ENCODE measurements around the gene PNPLA5.

PNPLA5 gene

GRCh38 chr22:43917521-43917920 lies 25.7 kb upstream of the PNPLA5 start:
- ATAC-seq: no peak
- TF ChIP-seq PATZ1 (CRISPR knock-in tag; IDR thresholded peaks at IDR 0.05; ENCODE audit: borderline replicate concordance): no peak
- no peak for TF ChIP-seq PPARA (CRISPR knock-in tag; IDR thresholded peaks at IDR 0.05; ENCODE audit: borderline replicate concordance)
- no peak for TF ChIP-seq POU6F1 (CRISPR knock-in tag; IDR thresholded peaks at IDR 0.05; ENCODE audit: borderline replicate concordance, low read depth)
- no peak for TF ChIP-seq TOX (CRISPR knock-in tag; IDR thresholded peaks at IDR 0.05; ENCODE audit: borderline replicate concordance)
- TF ChIP-seq ISL1 (CRISPR knock-in tag; IDR thresholded peaks at IDR 0.05): no peak
- TF ChIP-seq ARNTL (CRISPR knock-in tag; IDR thresholded peaks at IDR 0.05; ENCODE audit: borderline replicate concordance, low read depth): no peak
- no peak for TF ChIP-seq ZNF70 (CRISPR knock-in tag; IDR thresholded peaks at IDR 0.05)
- TF ChIP-seq CREB5 (CRISPR knock-in tag; IDR thresholded peaks at IDR 0.05; ENCODE audit: low read depth): no peak
- no peak for TF ChIP-seq GLIS3 (CRISPR knock-in tag; IDR thresholded peaks at IDR 0.05)
- no peak for TF ChIP-seq TSHZ2 (CRISPR knock-in tag; IDR thresholded peaks at IDR 0.05)
- no peak for TF ChIP-seq SNAI2 (CRISPR knock-in tag; IDR thresholded peaks at IDR 0.05)
- no peak for TF ChIP-seq ZNF8 (CRISPR knock-in tag; IDR thresholded peaks at IDR 0.05)
- TF ChIP-seq, protein P1, sequence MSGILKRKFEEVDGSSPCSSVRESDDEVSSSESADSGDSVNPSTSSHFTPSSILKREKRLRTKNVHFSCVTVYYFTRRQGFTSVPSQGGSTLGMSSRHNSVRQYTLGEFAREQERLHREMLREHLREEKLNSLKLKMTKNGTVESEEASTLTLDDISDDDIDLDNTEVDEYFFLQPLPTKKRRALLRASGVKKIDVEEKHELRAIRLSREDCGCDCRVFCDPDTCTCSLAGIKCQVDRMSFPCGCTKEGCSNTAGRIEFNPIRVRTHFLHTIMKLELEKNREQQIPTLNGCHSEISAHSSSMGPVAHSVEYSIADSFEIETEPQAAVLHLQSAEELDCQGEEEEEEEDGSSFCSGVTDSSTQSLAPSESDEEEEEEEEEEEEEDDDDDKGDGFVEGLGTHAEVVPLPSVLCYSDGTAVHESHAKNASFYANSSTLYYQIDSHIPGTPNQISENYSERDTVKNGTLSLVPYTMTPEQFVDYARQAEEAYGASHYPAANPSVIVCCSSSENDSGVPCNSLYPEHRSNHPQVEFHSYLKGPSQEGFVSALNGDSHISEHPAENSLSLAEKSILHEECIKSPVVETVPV (CRISPR knock-in tag; IDR thresholded peaks at IDR 0.05): no peak
- no peak for TF ChIP-seq ESRRG (CRISPR knock-in tag; IDR thresholded peaks at IDR 0.05)
- TF ChIP-seq OSR1 (CRISPR knock-in tag; IDR thresholded peaks at IDR 0.05): no peak
- TF ChIP-seq ZC3H10 (CRISPR knock-in tag; IDR thresholded peaks at IDR 0.05): no peak
- TF ChIP-seq ZFP30 (CRISPR knock-in tag; IDR thresholded peaks at IDR 0.05): no peak
- TF ChIP-seq ZNF565 (CRISPR knock-in tag; conservative IDR thresholded peaks at IDR 0.05; ENCODE audit: low read depth): no peak
- TF ChIP-seq TCF4 (CRISPR knock-in tag; IDR thresholded peaks at IDR 0.05; ENCODE audit: borderline replicate concordance): no peak

DNA sequence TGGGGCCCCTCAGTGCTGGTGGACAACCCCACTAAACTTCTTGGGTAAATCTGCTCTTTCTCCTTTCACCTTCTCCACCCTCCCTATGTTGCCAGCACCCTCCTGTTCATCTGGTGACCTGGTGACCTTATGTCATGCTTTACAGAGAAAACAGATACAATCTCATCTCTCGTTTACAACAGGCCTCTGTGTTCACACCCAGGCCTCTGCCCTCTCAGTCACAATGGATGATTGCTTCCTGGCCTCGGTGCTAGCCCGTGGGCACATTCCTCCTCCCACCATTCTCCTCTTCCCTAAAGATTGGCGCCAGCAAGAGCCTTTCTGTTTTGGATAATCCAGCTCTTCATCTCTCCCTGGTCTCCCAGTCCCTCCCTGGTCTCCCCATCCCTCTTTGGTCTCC lies 19.5 kb upstream of the PNPLA5 start:
- TF ChIP-seq ZC3H10 (CRISPR knock-in tag; IDR thresholded peaks at IDR 0.05) (no peak), TCF4 (CRISPR knock-in tag; IDR thresholded peaks at IDR 0.05; ENCODE audit: borderline replicate concordance) (no peak), GLIS3 (CRISPR knock-in tag; IDR thresholded peaks at IDR 0.05) (no peak), POU6F1 (CRISPR knock-in tag; IDR thresholded peaks at IDR 0.05; ENCODE audit: borderline replicate concordance, low read depth) (no peak), ISL1 (CRISPR knock-in tag; IDR thresholded peaks at IDR 0.05) (no peak), PPARA (CRISPR knock-in tag; IDR thresholded peaks at IDR 0.05; ENCODE audit: borderline replicate concordance) (no peak), TOX (CRISPR knock-in tag; IDR thresholded peaks at IDR 0.05; ENCODE audit: borderline replicate concordance) (no peak), ZFP30 (CRISPR knock-in tag; IDR thresholded peaks at IDR 0.05) (no peak), SNAI2 (CRISPR knock-in tag; IDR thresholded peaks at IDR 0.05) (no peak), OSR1 (CRISPR knock-in tag; IDR thresholded peaks at IDR 0.05) (no peak), ZNF70 (CRISPR knock-in tag; IDR thresholded peaks at IDR 0.05) (no peak), ESRRG (CRISPR knock-in tag; IDR thresholded peaks at IDR 0.05) (no peak), CSDC2 (CRISPR knock-in tag; IDR thresholded peaks at IDR 0.05) (no peak), TSHZ2 (CRISPR knock-in tag; IDR thresholded peaks at IDR 0.05) (no peak), ARNTL (CRISPR knock-in tag; IDR thresholded peaks at IDR 0.05; ENCODE audit: borderline replicate concordance, low read depth) (no peak), ZFP3 (CRISPR knock-in tag; IDR thresholded peaks at IDR 0.05) (no peak), ZNF8 (CRISPR knock-in tag; IDR thresholded peaks at IDR 0.05) (no peak)
- ATAC-seq: no peak

Measured in SK-N-SH treated with all-trans-retinoic acid at 6 μM for 48 hours (cell line).